ENCODE data around the gene OR2T29.
"Not testable (repeated sequence)": the region's sequence is repeated elsewhere in the genome, so short reads cannot be mapped to it uniquely, and the experiment has no call there.

DNA sequence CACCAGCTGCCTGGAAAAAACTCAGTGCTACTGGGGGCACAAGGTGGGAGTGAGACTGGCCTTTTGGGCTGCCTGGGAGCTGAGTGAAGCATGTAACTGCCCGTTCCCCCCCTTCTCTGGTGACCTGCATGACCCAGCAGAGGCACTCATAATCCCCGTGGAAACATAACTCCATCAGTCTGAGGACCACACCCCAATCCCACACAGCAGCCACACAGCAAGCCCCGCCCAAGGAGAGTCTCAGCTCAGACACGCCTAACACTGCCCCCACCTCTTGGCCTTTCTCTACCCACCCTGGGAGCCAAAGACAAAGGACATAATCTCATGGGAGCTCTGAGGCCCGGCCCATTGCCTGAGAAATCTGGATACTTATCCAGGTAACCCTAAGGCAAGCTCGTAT, 11.5 kb downstream of the OR2T29 start:
- not testable (repeated sequence) for TF ChIP-seq JUN (CRISPR knock-in tag; IDR thresholded peaks at IDR 0.05); ZNF263 (CRISPR knock-in tag; IDR thresholded peaks at IDR 0.05; ENCODE audit: low read depth); ZNF396 (CRISPR knock-in tag; IDR thresholded peaks at IDR 0.05; ENCODE audit: borderline replicate concordance); SP1 (CRISPR knock-in tag; conservative IDR thresholded peaks at IDR 0.05); JAZF1 (CRISPR knock-in tag; IDR thresholded peaks at IDR 0.05); ETV6 (CRISPR knock-in tag; IDR thresholded peaks at IDR 0.05); NR2C2 (CRISPR knock-in tag; IDR thresholded peaks at IDR 0.05); TCF7 (CRISPR knock-in tag; IDR thresholded peaks at IDR 0.05; ENCODE audit: low read depth)
- TF ChIP-seq, protein P1, sequence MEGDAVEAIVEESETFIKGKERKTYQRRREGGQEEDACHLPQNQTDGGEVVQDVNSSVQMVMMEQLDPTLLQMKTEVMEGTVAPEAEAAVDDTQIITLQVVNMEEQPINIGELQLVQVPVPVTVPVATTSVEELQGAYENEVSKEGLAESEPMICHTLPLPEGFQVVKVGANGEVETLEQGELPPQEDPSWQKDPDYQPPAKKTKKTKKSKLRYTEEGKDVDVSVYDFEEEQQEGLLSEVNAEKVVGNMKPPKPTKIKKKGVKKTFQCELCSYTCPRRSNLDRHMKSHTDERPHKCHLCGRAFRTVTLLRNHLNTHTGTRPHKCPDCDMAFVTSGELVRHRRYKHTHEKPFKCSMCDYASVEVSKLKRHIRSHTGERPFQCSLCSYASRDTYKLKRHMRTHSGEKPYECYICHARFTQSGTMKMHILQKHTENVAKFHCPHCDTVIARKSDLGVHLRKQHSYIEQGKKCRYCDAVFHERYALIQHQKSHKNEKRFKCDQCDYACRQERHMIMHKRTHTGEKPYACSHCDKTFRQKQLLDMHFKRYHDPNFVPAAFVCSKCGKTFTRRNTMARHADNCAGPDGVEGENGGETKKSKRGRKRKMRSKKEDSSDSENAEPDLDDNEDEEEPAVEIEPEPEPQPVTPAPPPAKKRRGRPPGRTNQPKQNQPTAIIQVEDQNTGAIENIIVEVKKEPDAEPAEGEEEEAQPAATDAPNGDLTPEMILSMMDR (IDR thresholded peaks at IDR 0.05), result not testable (repeated sequence)
- TF ChIP-seq, protein P2, sequence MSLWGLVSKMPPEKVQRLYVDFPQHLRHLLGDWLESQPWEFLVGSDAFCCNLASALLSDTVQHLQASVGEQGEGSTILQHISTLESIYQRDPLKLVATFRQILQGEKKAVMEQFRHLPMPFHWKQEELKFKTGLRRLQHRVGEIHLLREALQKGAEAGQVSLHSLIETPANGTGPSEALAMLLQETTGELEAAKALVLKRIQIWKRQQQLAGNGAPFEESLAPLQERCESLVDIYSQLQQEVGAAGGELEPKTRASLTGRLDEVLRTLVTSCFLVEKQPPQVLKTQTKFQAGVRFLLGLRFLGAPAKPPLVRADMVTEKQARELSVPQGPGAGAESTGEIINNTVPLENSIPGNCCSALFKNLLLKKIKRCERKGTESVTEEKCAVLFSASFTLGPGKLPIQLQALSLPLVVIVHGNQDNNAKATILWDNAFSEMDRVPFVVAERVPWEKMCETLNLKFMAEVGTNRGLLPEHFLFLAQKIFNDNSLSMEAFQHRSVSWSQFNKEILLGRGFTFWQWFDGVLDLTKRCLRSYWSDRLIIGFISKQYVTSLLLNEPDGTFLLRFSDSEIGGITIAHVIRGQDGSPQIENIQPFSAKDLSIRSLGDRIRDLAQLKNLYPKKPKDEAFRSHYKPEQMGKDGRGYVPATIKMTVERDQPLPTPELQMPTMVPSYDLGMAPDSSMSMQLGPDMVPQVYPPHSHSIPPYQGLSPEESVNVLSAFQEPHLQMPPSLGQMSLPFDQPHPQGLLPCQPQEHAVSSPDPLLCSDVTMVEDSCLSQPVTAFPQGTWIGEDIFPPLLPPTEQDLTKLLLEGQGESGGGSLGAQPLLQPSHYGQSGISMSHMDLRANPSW (CRISPR knock-in tag; conservative IDR thresholded peaks at IDR 0.05; ENCODE audit: low read depth), result not testable (repeated sequence)
- TF ChIP-seq, protein P3, sequence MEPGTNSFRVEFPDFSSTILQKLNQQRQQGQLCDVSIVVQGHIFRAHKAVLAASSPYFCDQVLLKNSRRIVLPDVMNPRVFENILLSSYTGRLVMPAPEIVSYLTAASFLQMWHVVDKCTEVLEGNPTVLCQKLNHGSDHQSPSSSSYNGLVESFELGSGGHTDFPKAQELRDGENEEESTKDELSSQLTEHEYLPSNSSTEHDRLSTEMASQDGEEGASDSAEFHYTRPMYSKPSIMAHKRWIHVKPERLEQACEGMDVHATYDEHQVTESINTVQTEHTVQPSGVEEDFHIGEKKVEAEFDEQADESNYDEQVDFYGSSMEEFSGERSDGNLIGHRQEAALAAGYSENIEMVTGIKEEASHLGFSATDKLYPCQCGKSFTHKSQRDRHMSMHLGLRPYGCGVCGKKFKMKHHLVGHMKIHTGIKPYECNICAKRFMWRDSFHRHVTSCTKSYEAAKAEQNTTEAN (CRISPR knock-in tag; IDR thresholded peaks at IDR 0.05), result not testable (repeated sequence)
- TF ChIP-seq, protein P4, sequence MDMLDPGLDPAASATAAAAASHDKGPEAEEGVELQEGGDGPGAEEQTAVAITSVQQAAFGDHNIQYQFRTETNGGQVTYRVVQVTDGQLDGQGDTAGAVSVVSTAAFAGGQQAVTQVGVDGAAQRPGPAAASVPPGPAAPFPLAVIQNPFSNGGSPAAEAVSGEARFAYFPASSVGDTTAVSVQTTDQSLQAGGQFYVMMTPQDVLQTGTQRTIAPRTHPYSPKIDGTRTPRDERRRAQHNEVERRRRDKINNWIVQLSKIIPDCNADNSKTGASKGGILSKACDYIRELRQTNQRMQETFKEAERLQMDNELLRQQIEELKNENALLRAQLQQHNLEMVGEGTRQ (CRISPR knock-in tag; IDR thresholded peaks at IDR 0.05), result not testable (repeated sequence)
- TF ChIP-seq, protein P5, sequence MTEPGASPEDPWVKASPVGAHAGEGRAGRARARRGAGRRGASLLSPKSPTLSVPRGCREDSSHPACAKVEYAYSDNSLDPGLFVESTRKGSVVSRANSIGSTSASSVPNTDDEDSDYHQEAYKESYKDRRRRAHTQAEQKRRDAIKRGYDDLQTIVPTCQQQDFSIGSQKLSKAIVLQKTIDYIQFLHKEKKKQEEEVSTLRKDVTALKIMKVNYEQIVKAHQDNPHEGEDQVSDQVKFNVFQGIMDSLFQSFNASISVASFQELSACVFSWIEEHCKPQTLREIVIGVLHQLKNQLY (CRISPR knock-in tag; IDR thresholded peaks at IDR 0.05), result not testable (repeated sequence)

All from WTC11 (cell line).